ENCODE results near the gene PIGM.

PIGM gene

GRCh38 chr1:160070243-160071163 lies 38.7 kb upstream of the PIGM start:
- peaks cover 29% of the 10 kb centered on the region for H3K27me3 ChIP-seq (ENCODE audit: insufficient read depth, poor library complexity, severe bottlenecking)
- no peak overlapping the region for H3K27ac ChIP-seq (replicated peaks)
- DNase-seq (ENCODE audit: low read depth in 1 of 2, low spot score in 1 of 2), result no peak
- TF ChIP-seq REST (IDR thresholded peaks at IDR 0.05; ENCODE audit: insufficient replicate concordance, low read depth) (no peak), SPI1 (IDR thresholded peaks at IDR 0.05; ENCODE audit: borderline replicate concordance, low read depth) (no peak), GABPA (IDR thresholded peaks at IDR 0.05; ENCODE audit: low read depth) (no peak), CTCF (IDR thresholded peaks at IDR 0.05; ENCODE audit: insufficient read depth, low read length) (no peak), POLR2AphosphoS5 (IDR thresholded peaks at IDR 0.05; ENCODE audit: low read depth) (no peak)
- H3K4me3 ChIP-seq (replicated peaks; ENCODE audit: insufficient read depth, low read length), result no peak overlapping the region

GRCh38 chr1:160069460-160070231 lies 37.9 kb upstream of the PIGM start, which contains the start of gene KCNJ10:
KCNJ10 (minus strand) TSS chr1:160070160; CDS start chr1:160042532, 27,628 bp downstream.
- H3K27ac ChIP-seq (replicated peaks), result no peak within 1 kb of the TSS
- TF ChIP-seq CTCF (IDR thresholded peaks at IDR 0.05; ENCODE audit: insufficient read depth, low read length) (no peak), POLR2AphosphoS5 (IDR thresholded peaks at IDR 0.05; ENCODE audit: low read depth) (no peak), REST (IDR thresholded peaks at IDR 0.05; ENCODE audit: insufficient replicate concordance, low read depth) (no peak), SPI1 (IDR thresholded peaks at IDR 0.05; ENCODE audit: borderline replicate concordance, low read depth) (no peak), GABPA (IDR thresholded peaks at IDR 0.05; ENCODE audit: low read depth) (no peak)
- H3K27me3 ChIP-seq (ENCODE audit: insufficient read depth, poor library complexity, severe bottlenecking), result peaks cover 29% of the 10 kb centered on the region
- no peak for DNase-seq (ENCODE audit: low read depth in 1 of 2, low spot score in 1 of 2)
- no peak within 1 kb of the TSS for H3K4me3 ChIP-seq (replicated peaks; ENCODE audit: insufficient read depth, low read length)

GRCh38 chr1:160068225-160068624 lies 36.4 kb upstream of the PIGM start:
- no peak for DNase-seq (ENCODE audit: low read depth in 1 of 2, low spot score in 1 of 2)
- H3K27me3 ChIP-seq (ENCODE audit: insufficient read depth, poor library complexity, severe bottlenecking), result peaks cover 29% of the 10 kb centered on the region
- TF ChIP-seq POLR2AphosphoS5 (IDR thresholded peaks at IDR 0.05; ENCODE audit: low read depth), result no peak
- TF ChIP-seq GABPA (IDR thresholded peaks at IDR 0.05; ENCODE audit: low read depth), result no peak
- no peak for TF ChIP-seq SPI1 (IDR thresholded peaks at IDR 0.05; ENCODE audit: borderline replicate concordance, low read depth)
- TF ChIP-seq CTCF (IDR thresholded peaks at IDR 0.05; ENCODE audit: insufficient read depth, low read length), result no peak
- TF ChIP-seq REST (IDR thresholded peaks at IDR 0.05; ENCODE audit: insufficient replicate concordance, low read depth), result no peak

More at GRCh38 chr1:160068225-160068624, 36.4 kb upstream of the PIGM start:
- H3K27ac ChIP-seq (replicated peaks), result no peak overlapping the region
- H3K4me3 ChIP-seq (replicated peaks; ENCODE audit: insufficient read depth, low read length), result no peak overlapping the region
